ENCODE results near the gene MRAS. TPM values are rescaled to one million over a fixed set of nuclear protein-coding genes. Genes with fewer than 3 reads are reported as not detected.

Gene MRAS
- total and polyA plus RNA-seq, 2 of the 8 experiments (the other 6 are each of a cell fraction or from before 2014, with no cell fraction given) = 10.6 to 16.2 TPM

DNA sequence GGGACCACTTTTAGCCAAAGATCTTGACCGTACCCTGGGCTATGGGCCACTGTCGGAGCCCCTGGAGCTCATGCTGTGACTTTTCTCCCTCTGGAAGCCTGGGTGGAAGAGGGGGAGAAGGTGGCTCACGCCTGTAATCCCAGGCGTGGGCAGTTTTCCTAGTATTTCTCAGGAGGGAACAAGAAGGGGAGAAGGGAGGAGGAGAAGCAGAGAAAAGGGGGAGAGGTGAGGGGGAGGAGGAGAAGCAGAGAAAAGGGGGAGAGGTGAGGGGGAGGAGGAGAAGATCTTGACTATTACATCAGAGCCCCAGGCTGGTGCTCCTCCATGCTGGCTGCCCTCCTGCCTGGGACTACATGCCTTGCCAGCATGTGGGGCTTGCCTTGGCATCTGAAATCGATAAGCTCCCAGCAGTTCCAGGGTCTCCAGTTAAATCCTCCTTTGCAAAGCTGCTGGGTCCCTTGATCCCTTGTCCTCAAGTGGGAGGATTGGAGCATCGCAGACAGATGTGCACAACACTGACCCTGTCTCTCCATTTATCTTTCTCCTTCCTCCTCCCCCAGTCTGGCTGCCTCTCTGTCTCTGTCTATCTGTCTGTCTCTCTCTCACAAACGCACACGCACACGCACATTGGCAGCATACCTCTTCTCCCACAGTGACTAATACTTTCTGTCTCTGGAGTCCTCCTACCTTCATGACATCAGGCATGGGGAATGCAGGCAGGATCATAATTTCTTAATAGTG lies 41.6 kb downstream of the MRAS start:
- Histone ChIP-seq H3K4ac (replicated peaks; ENCODE audit: insufficient read length, low read depth, low read length) (peak overlapping the region; percentile 47), H4K8ac (ENCODE audit: extremely low read depth, insufficient read depth, low read length) (no peak overlapping the region), H3K9ac (replicated peaks in 1 of 4; ENCODE audit: extremely low read depth in 1 of 4, low read depth in 3 of 4, low read length in 3 of 4) (no peak overlapping the region), H4K5ac (ENCODE audit: insufficient read length, low read depth, low read length) (no peak overlapping the region), H3K23ac (ENCODE audit: insufficient read length) (no peak overlapping the region), H3K79me1 (ENCODE audit: low read depth, low read length) (no peaks in the 10 kb centered on the region), H3K14ac (ENCODE audit: insufficient read length) (no peak overlapping the region), H3K79me2 (ENCODE audit: control insufficient read depth in 1 of 2, insufficient read depth in 2 of 2, low read length in 2 of 2) (no peaks in the 10 kb centered on the region), H2BK5ac (ENCODE audit: low read depth, low read length) (no peak overlapping the region; the same call in 1 of the 2 replicates), H3K23me2 (ENCODE audit: low read depth, low read length) (no peaks in the 10 kb centered on the region), H3K36me3 (ENCODE audit: control insufficient read depth in 2 of 4, insufficient read depth in 4 of 4, low read length in 3 of 4) (no peaks in the 10 kb centered on the region), H2BK20ac (ENCODE audit: low read length) (no peak overlapping the region), H3K4me3 (ENCODE audit: extremely low read depth in 1 of 4, insufficient read depth in 2 of 4, low read depth in 3 of 4, low read length in 4 of 4) (no peak overlapping the region), H4K91ac (replicated peaks; ENCODE audit: insufficient read length, low read length) (no peak overlapping the region), H2AFZ (ENCODE audit: low read length) (no peak overlapping the region), H3K27ac (ENCODE audit: low read depth, low read length) (no peak overlapping the region), H2BK120ac (replicated peaks; ENCODE audit: low read depth, low read length) (no peak overlapping the region), H4K20me1 (replicated peaks in 1 of 2; ENCODE audit: control insufficient read depth in 1 of 2, insufficient read depth in 2 of 2, low read length in 2 of 2) (no peaks in the 10 kb centered on the region), H2AK5ac (ENCODE audit: low read depth, low read length) (no peak overlapping the region), H3K27me3 (replicated peaks in 1 of 4; ENCODE audit: control insufficient read depth in 3 of 4, extremely low read depth in 1 of 4, insufficient read depth in 3 of 4, low read length in 3 of 4) (no peaks in the 10 kb centered on the region), H2BK12ac (ENCODE audit: low read depth, low read length) (peak overlapping the region; percentile 50; the same call in 1 of the 2 replicates), H2BK15ac (ENCODE audit: low read length) (no peak overlapping the region; the same call in 1 of the 2 replicates), H3K4me2 (ENCODE audit: insufficient read depth in 1 of 2, low read depth in 2 of 2, low read length in 2 of 2) (no peak overlapping the region), H3K18ac (ENCODE audit: extremely low read depth, low read length) (no peak overlapping the region), H3K56ac (replicated peaks; ENCODE audit: insufficient read length, low read depth, low read length) (no peak overlapping the region), H3K9me3 (ENCODE audit: insufficient read depth in 2 of 2, low read depth in 1 of 2, low read length in 1 of 2) (no peaks in the 10 kb centered on the region), H3K4me1 (replicated peaks in 1 of 4; ENCODE audit: control insufficient read depth in 3 of 4, insufficient read depth in 4 of 4, low read length in 3 of 4) (peaks cover 0 to 4% (median 0%) of the 10 kb centered on the region in 4 experiments; a peak in 1 of 7 replicates)
- ChIA-PET POLR2A (ENCODE audit: partially characterized antibody) (interaction anchor here (1.8 kb wide), 1 partner anchor 10 kb away, joined by 5 read pairs; no protein-coding TSS in a partner anchor), CTCF (ENCODE audit: partially characterized antibody) (interaction anchor here (0.7 to 2.4 kb wide), 6 partner anchors 14 to 338 kb away, joined by 3 to 7 read pairs (median 4); no protein-coding TSS in a partner anchor)
- WGBS, 2 experiments (ENCODE audit: extremely low coverage in 1 of 2, insufficient coverage in 1 of 2, insufficient read length in 1 of 2, insufficient replicate concordance in 2 of 2, low coverage in 1 of 2, low lambda C conversion rate in 2 of 2, missing lambda C conversion rate in 1 of 2) = 91% methylated on average over 9 of the region's 9 CpGs; no CpG with 5 or more reads in 1 of the 2 experiments
- FAIRE-seq (no peak), DNase-seq (ENCODE audit: low read depth in 1 of 2, low spot score in 2 of 2) (no peak)
- no peak for TF ChIP-seq SIX5 (IDR thresholded peaks at IDR 0.05; ENCODE audit: low read depth, low read length)
- no peak for TF ChIP-seq TBP (IDR thresholded peaks at IDR 0.05; ENCODE audit: low read depth, low read length)
